Measurements from ENCODE around the gene IGSF21.

Gene IGSF21

DNA sequence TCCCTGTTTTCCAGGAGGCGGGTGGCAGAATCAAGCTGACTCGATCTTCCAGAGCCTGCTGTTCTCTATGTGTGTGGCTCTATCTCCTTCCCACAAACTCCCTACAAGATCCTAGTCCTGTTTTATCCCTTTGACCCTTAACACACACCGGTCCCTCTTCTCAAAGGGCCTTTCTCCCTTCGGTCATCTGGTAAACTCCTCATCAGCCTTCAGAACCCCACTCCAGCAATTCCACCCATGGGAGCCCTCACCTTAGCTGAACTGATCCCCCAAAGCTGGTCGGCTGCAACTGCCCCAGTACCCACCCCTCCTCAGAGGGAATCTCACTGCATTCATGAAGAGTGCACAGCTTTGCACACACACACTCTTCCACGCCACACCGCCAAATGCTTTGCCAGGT is 184.9 kb downstream of the IGSF21 start:
- no peak for DNase-seq (ENCODE audit: low read depth in 1 of 2, low spot score in 1 of 2)

GRCh38 chr1:18293291-18293690 is 185.7 kb downstream of the IGSF21 start:
- no peak for DNase-seq (ENCODE audit: low read depth in 1 of 2, low spot score in 1 of 2)

DNA sequence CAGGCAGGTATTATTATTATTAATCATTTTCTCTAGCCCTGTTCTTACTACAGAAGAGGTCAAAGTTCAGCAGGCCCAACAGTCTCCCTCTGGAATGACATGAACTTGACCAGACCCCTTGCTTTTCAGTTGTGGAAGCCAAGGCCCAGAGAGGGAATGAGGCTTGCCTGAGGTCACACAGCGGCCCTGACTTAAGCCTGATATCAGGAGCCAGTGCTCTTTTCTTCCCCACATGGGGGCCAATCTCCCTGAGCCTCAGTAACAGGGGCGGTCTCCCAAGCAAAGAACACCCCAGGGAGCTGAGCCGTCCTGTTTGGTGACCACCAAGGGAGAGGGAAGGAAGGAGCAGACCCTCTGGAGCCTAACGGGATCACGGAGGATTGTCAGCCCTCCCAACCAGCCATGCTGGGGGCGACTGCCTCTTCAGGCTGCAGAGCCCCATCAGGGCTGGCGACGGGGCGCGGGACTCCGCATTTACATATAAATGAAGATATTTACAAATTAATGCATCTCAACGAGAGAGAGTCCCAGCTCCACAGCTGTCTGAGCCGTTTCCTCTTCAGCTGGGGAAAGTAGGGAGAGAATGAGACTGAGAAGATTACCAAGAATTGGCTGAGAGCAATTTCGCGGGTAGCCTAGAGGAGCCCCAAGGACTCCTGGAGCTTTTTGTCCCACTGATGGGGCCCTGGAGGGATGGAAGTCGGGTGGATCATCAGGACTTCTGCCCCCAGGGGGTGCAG is 187.0 kb downstream of the IGSF21 start:
- DNase-seq (ENCODE audit: low read depth in 1 of 2, low spot score in 1 of 2): no peak

- DNase-seq (ENCODE audit: low read depth in 1 of 2, low spot score in 1 of 2): no peak
These were observed 190.5 kb downstream of the IGSF21 start for GRCh38 chr1:18297896-18298648.

DNA sequence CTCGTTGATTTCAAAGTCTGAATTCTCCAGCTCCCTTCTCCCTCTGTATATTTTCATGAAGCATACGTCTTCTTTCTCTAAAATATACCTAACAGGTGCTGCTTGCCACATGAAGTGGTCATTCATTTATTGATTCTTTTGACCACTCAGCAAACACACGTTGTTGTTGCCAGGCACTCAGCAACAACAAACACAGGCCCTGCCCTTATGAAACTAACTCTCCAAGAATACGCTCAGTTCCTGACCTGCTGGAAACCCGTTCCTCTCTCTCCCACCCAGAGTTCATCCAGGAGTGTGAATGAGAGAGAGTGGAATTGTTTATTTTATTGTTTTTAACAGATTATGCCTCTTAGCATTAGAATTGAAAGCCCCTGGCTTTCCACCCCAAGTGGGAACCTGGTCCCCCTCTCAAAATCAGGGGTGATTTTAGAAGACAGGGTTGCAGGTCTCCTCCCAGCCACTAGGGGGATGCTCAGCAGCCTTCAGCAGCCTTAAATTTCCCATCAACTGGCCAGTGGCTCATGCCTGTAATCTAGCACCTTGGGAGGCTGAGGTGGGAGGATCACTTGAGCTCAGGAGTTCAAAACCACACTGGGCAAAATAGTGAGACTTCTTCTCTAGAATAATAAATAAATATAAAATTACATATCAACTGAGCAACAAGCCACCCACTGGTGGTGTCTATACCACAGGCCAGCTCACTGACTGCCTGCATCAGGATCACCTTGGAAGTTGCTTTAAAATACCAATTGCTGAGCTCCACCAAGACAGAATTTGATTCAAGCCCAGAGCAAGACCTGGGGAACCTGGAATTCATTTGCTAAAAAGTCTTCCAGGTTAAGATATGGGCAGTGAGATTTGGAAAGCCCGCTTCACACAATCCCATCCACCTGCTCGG is 192.1 kb downstream of the IGSF21 start:
- no peak for DNase-seq (ENCODE audit: low read depth in 1 of 2, low spot score in 1 of 2)

DNA sequence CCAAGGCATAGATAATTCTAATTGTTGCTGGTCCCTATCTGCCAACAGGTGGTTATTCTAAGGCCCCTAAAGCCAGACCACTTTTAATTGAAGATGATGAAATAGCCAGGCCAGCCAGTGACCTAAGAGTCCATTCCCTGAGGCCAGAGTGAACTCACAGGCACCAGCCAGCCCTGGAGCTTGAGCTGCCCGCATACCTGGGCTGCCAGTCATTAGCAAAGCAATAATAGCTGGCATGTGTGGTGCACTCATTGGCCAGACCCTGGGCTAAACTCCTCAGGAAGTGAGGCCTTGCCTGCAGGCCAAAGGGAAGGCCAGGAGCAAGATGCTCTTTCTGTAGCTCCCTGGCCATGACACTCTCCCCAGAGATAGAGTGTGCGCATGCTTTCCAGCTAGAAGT is 192.8 kb downstream of the IGSF21 start:
- no peak for DNase-seq (ENCODE audit: low read depth in 1 of 2, low spot score in 1 of 2)

DNA sequence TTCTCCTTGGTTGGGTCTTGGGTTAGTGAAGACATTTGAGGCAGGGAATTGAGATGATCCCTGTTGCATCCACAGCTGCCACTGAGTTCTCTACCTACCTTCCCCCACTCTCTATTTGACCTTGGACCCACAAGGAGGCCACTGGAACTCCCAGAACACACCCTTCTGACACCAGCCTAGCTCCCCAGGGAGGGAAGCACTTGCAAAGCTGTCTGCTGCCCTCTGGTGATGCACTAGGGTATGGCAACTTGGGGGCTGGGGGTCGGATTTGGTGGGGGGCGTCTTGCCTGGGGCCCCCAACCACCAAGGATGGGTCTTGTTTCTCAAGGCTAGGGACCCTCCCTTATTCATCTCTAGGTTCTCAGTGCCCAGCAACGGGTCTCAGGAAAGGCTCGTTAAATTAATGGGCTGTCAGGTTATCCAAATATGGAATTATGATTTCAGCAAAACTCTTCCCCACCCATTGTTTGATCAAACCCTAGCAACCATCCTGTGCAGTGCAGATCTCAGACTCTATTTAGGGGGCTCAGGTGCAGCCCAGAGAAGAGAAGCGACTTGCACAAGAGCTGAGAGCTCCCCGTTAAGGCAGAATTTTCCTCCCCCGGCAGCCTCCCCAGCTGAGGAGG is 195.3 kb downstream of the IGSF21 start:
- DNase-seq (ENCODE audit: low read depth in 1 of 2, low spot score in 1 of 2): no peak

GRCh38 chr1:18304151-18304869 is 196.7 kb downstream of the IGSF21 start:
- no peak for DNase-seq (ENCODE audit: low read depth in 1 of 2, low spot score in 1 of 2)

DNA sequence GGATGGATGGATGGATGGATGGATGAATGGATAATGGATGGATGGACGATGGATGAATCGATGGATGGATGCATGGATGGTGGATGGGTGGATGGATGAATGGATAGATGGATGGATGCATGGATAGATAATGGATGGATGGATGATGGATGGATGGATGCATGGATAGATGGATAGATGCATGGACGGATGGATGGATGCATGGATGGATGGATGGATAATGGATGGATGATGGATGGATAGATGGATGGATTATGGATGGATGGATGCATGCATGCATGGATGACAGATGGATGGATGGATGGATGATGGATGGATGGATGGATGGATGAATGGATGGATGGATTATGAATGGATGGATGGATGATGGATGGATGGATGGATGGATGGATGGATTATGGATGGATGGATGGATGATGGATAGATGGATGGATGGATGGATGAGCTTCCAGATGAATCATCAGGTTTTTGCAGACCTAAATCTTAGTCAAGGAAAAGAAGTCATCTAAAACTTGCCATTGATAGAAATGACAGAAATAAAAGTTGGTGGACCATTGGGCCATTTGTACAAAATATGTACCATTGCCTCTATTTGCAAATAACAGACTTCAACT is 197.7 kb downstream of the IGSF21 start:
- no peak for DNase-seq (ENCODE audit: low read depth in 1 of 2, low spot score in 1 of 2)

GRCh38 chr1:18307329-18307898 is 199.8 kb downstream of the IGSF21 start:
- no peak for DNase-seq (ENCODE audit: low read depth in 1 of 2, low spot score in 1 of 2)

DNA sequence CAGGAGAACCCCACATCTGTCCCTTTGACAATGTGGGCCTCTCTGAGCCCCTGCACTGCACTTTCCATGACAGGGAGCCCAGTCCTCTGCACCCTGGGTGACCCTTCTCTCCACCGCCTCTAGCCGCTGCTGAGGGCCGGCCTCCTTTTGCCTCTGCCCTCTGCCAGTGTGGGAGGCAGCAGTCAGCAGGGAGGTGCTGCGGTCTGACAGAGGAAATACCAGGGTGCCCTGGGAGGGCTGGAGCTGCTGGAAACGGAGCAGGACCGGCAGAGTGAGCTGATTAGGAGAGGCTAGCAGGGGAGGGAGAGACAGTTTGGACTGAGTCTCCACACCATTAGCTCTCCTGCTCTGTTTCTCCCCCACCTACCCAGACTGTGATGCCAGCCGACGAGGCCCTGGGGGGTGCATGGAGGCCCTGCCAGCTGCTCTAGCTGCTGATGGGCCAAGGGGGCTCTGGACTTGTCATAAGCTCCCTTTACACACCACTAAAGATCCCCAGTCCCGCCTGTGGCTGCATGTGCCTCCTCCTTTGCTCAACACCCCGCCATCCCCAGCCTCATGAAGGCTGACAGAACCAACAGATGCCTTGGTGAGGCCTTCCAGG is 202.1 kb downstream of the IGSF21 start:
- DNase-seq (ENCODE audit: low read depth in 1 of 2, low spot score in 1 of 2): no peak

DNA sequence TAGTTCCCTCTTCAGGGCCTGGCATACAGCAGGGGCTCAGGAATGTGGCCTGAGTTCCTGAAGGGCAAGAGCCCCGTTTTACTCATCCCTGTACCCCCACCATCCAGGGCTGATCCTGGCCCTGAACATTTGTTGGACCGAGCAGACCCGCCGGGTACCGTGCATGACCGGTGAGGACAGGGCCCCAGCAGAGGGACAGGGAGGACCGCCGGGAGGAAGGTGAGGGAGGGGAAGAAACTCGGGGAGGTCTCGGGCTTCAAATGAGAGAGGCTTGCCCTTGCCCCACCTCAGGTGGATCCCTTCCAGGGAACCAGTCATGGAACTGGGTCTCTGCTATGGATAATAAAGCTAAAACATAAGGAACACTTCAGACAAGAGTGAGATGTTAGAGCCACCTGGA is 205.4 kb downstream of the IGSF21 start:
- no peak for DNase-seq (ENCODE audit: low read depth in 1 of 2, low spot score in 1 of 2)

DNA sequence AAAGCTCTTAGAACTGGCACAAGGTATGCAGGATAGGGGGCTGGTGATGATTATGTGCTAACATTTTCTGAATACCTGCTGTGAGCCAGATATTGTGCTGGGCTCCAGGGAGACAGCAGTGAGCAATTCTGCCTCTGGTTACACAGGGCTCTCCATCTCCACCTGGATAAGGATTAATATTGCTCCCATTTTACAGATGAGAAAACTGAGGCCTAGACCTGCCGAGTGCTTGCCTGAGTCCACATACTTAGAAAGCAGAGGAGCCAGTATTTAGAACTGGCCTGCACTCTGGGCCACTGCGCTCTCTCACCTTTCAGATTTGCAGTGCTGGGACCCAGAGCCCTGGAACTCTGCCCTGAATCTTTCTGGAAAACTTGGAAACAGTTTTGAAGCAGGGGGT is 205.9 kb downstream of the IGSF21 start:
- DNase-seq (ENCODE audit: low read depth in 1 of 2, low spot score in 1 of 2): no peak

DNA sequence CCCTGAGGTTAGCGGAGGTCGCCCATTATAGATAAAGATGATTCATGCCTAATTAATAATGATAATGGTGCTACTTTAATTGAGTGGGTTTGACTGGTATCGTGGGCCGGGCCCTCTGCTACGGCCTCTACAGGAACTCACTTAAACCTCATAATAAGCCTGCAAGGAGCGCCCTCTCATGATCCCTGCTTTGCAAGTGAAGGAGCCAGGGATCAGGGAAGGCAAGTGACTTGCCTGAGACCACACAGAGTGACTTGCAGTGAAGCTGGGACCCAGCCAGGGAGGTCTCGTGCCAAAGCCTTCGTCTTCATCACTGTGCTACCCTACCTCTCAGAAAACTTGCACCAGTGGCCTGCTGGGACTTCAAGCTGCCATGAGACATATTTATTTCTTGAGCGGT is 206.8 kb downstream of the IGSF21 start:
- no peak for DNase-seq (ENCODE audit: low read depth in 1 of 2, low spot score in 1 of 2)

DNA sequence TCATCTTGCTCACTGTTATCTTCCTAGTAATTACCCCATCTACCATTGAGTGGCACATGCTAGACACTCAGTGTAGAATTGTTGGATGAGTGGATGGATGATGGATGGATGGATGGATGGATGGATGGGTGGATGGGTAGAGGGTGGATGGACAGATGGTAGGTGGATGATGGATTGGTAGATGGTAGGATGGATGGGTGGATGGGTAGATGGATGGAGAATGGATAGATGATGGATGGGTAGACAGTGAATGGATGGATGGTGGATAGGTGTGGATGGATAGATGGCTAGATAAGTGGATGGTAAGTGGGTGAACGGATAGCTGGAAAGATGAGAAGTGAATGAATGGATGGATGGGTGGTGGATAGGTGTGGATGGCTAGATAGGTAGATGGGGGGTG is 207.9 kb downstream of the IGSF21 start:
- DNase-seq (ENCODE audit: low read depth in 1 of 2, low spot score in 1 of 2): no peak

- no peak for DNase-seq (ENCODE audit: low read depth in 1 of 2, low spot score in 1 of 2)
These were observed 209.2 kb downstream of the IGSF21 start for GRCh38 chr1:18316764-18317163.

DNA sequence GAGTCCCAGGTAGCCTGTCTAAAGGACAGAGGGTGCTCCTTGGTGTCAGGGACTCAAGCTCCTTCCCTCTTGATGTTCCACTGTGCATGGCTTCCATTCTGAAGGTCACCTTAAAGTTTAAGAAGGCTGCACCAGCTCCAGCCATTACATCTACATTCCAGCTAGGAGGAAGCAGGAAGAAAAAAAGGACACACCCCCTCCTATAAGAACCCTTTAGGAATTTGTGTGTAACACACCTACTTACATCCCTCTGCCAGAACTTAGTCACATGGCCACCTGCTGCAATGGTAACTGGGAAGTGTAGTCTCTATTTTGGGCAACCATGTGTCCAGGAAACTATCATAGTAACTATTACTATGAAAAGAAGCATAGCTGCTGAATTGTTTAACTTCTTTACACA is 211.5 kb downstream of the IGSF21 start:
- no peak for DNase-seq (ENCODE audit: low read depth in 1 of 2, low spot score in 1 of 2)

DNA sequence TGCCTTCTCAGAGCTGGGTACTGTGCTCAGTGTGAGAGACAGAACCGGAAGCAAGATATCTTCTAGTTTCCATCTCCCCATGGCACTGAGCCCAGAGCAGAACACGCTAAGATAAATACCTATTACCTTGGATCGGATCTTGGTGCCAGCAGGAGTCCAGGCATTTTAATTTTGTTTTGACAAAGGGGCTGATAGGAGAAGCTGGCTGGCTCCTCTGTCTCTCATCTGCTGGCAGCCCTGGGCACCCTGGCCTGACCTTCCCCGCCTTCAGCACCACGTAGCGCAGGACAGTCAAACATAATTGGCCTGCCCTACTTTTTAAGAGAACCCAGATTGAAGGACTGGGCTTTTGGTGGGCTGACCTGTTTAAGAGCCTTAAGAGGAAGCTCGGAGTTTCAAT is 212.5 kb downstream of the IGSF21 start:
- DNase-seq (ENCODE audit: low read depth in 1 of 2, low spot score in 1 of 2): no peak

GRCh38 chr1:18322368-18323032 is 214.9 kb downstream of the IGSF21 start:
- no peak for DNase-seq (ENCODE audit: low read depth in 1 of 2, low spot score in 1 of 2)
